IgD-negative memory B cell (primary cell): ENCODE data around the gene GOLGA6L9. TPM values are rescaled to one million over a fixed set of nuclear protein-coding genes. Genes with fewer than 3 reads are reported as not detected.
"Not testable (repeated sequence)": the region's sequence is repeated elsewhere in the genome, so short reads cannot be mapped to it uniquely, and the experiment has no call there.

Source experiments
- H3K27ac Mint-ChIP-seq, 3 donors: one replicate each; pipeline ENCODE4 v1.8.0; 2020 to 2022; ENCODE audit warnings: mild to moderate bottlenecking in 3 of 3, mixed read lengths in 3 of 3, moderate library complexity in 1 of 3
- H3K27me3 Mint-ChIP-seq: one replicate; pipeline ENCODE4 v1.8.0; 2021; ENCODE audit warnings: mixed read lengths
- H3K36me3 Mint-ChIP-seq: one replicate; pipeline ENCODE4 v1.8.0; 2020; ENCODE audit warnings: mild to moderate bottlenecking, mixed read lengths
- H3K4me1 Mint-ChIP-seq, 3 donors: one replicate each; pipeline ENCODE4 v1.8.0; 2020 to 2022; ENCODE audit warnings: mixed read lengths in 3 of 3, mild to moderate bottlenecking in 1 of 3
- H3K4me3 Mint-ChIP-seq, 4 donors: one replicate each; pipeline ENCODE4 v1.8.0; 2020 to 2022; ENCODE audit warnings: mild to moderate bottlenecking in 4 of 4, mixed read lengths in 4 of 4, moderate library complexity in 3 of 4
- H3K9me3 Mint-ChIP-seq, 3 donors: one replicate each; pipeline ENCODE4 v1.8.0; 2020 to 2021; ENCODE audit warnings: mixed read lengths in 3 of 3, mild to moderate bottlenecking in 1 of 3
- polyA plus RNA-seq: library from polyadenylated mRNA; unstranded; fragments of 300-500 nt; fragmentation: Illumina TruSeq; gene quantifications from one replicate; pipeline ENCODE4 v1.2.3, GENCODE V29; 2021

Gene GOLGA6L9
- polyA plus RNA-seq = 0.60 TPM

- not testable (repeated sequence) for H3K27ac Mint-ChIP-seq
Observed at GRCh38 chr15:82429693-82430092, at the start of gene GOLGA6L9. GOLGA6L9 (plus strand) TSS chr15:82429816; CDS start chr15:82430080, 264 bp downstream.

GRCh38 chr15:82381330-82381955, 48.2 kb upstream of the GOLGA6L9 start:
- Mint-ChIP-seq H3K27ac (peak overlapping the region in 1 of 3 donors; percentile 11), H3K4me3 (peak overlapping the region in 2 of 4 donors; percentile 69 to 82), H3K4me1 (peaks cover 14 to 21% (median 14%) of the 10 kb centered on the region in 3 donors)
- not testable (repeated sequence) for H3K27me3 Mint-ChIP-seq, H3K9me3 Mint-ChIP-seq, H3K36me3 Mint-ChIP-seq

More at GRCh38 chr15:82429693-82430092, at the start of gene GOLGA6L9:
- H3K4me1 Mint-ChIP-seq, H3K4me3 Mint-ChIP-seq, H3K9me3 Mint-ChIP-seq, H3K27me3 Mint-ChIP-seq, H3K36me3 Mint-ChIP-seq: not testable (repeated sequence)

- not testable (repeated sequence) for H3K36me3 Mint-ChIP-seq, H3K27me3 Mint-ChIP-seq, H3K4me3 Mint-ChIP-seq, H3K4me1 Mint-ChIP-seq, H3K27ac Mint-ChIP-seq, H3K9me3 Mint-ChIP-seq
Observed at GRCh38 chr15:82387209-82387608, 42.4 kb upstream of the GOLGA6L9 start.

- H3K4me3 Mint-ChIP-seq, H3K9me3 Mint-ChIP-seq, H3K4me1 Mint-ChIP-seq, H3K27ac Mint-ChIP-seq, H3K36me3 Mint-ChIP-seq, H3K27me3 Mint-ChIP-seq: not testable (repeated sequence)
Observed at GRCh38 chr15:82390152-82390551, 39.5 kb upstream of the GOLGA6L9 start.

- not testable (repeated sequence) for H3K4me3 Mint-ChIP-seq, H3K36me3 Mint-ChIP-seq, H3K4me1 Mint-ChIP-seq, H3K27me3 Mint-ChIP-seq, H3K9me3 Mint-ChIP-seq
- H3K27ac Mint-ChIP-seq = peak overlapping the region in 1 of 3 donors; percentile 9
Observed at GRCh38 chr15:82392077-82392476, 37.5 kb upstream of the GOLGA6L9 start.

- H3K27me3 Mint-ChIP-seq = no peaks in the 10 kb centered on the region
- H3K9me3 Mint-ChIP-seq = no peaks in the 10 kb centered on the region
- peaks cover 2 to 10% (median 4%) of the 10 kb centered on the region in 3 donors for H3K4me1 Mint-ChIP-seq
Observed at GRCh38 chr15:82393671-82394070, 35.9 kb upstream of the GOLGA6L9 start.

GRCh38 chr15:82395788-82396187, 33.8 kb upstream of the GOLGA6L9 start:
- not testable (repeated sequence) for H3K27me3 Mint-ChIP-seq, H3K9me3 Mint-ChIP-seq, H3K27ac Mint-ChIP-seq, H3K4me3 Mint-ChIP-seq, H3K36me3 Mint-ChIP-seq
- peaks cover 13 to 23% (median 15%) of the 10 kb centered on the region in 3 donors for H3K4me1 Mint-ChIP-seq

More at GRCh38 chr15:82393671-82394070, 35.9 kb upstream of the GOLGA6L9 start:
- Mint-ChIP-seq H3K27ac (no peak overlapping the region), H3K36me3 (peaks cover 4% of the 10 kb centered on the region), H3K4me3 (no peak overlapping the region)

- Mint-ChIP-seq H3K4me3 (no peak overlapping the region), H3K36me3 (peaks cover 2% of the 10 kb centered on the region), H3K4me1 (peaks cover 14 to 18% (median 15%) of the 10 kb centered on the region in 3 donors), H3K27me3 (no peaks in the 10 kb centered on the region), H3K27ac (no peak overlapping the region), H3K9me3 (no peaks in the 10 kb centered on the region)
Observed at GRCh38 chr15:82397817-82398216, 31.8 kb upstream of the GOLGA6L9 start.

GRCh38 chr15:82398785-82399184, 30.8 kb upstream of the GOLGA6L9 start:
- Mint-ChIP-seq H3K4me1 (peaks cover 15 to 18% (median 15%) of the 10 kb centered on the region in 3 donors), H3K4me3 (peak overlapping the region in 2 of 4 donors; percentile 77 to 82), H3K27ac (peak overlapping the region in 2 of 3 donors; percentile 31 to 67)

GRCh38 chr15:82399366-82400103, 30.1 kb upstream of the GOLGA6L9 start:
- Mint-ChIP-seq H3K27ac (peak overlapping the region in 2 of 3 donors; percentile 31 to 67), H3K4me3 (peak overlapping the region in 3 of 4 donors; percentile 21 to 82 (median 77)), H3K4me1 (peaks cover 15 to 18% (median 15%) of the 10 kb centered on the region in 3 donors)
- H3K27me3 Mint-ChIP-seq, H3K36me3 Mint-ChIP-seq, H3K9me3 Mint-ChIP-seq: not testable (repeated sequence)

More at GRCh38 chr15:82398785-82399184, 30.8 kb upstream of the GOLGA6L9 start:
- no peaks in the 10 kb centered on the region for H3K36me3 Mint-ChIP-seq
- no peaks in the 10 kb centered on the region for H3K9me3 Mint-ChIP-seq
- no peaks in the 10 kb centered on the region for H3K27me3 Mint-ChIP-seq

- H3K4me1 Mint-ChIP-seq = peaks cover 16 to 18% (median 18%) of the 10 kb centered on the region in 3 donors
- H3K9me3 Mint-ChIP-seq, H3K4me3 Mint-ChIP-seq, H3K27ac Mint-ChIP-seq, H3K36me3 Mint-ChIP-seq, H3K27me3 Mint-ChIP-seq: not testable (repeated sequence)
Observed at GRCh38 chr15:82401918-82402317, 27.7 kb upstream of the GOLGA6L9 start.

GRCh38 chr15:82402341-82402740, 27.3 kb upstream of the GOLGA6L9 start:
- not testable (repeated sequence) for H3K4me3 Mint-ChIP-seq, H3K27ac Mint-ChIP-seq, H3K27me3 Mint-ChIP-seq, H3K36me3 Mint-ChIP-seq, H3K9me3 Mint-ChIP-seq
- peaks cover 16 to 17% (median 16%) of the 10 kb centered on the region in 3 donors for H3K4me1 Mint-ChIP-seq

GRCh38 chr15:82406211-82406610, 23.4 kb upstream of the GOLGA6L9 start:
- H3K9me3 Mint-ChIP-seq, H3K27me3 Mint-ChIP-seq, H3K4me3 Mint-ChIP-seq, H3K36me3 Mint-ChIP-seq, H3K27ac Mint-ChIP-seq, H3K4me1 Mint-ChIP-seq: not testable (repeated sequence)

GRCh38 chr15:82410306-82410705, 19.3 kb upstream of the GOLGA6L9 start:
- H3K27me3 Mint-ChIP-seq, H3K27ac Mint-ChIP-seq, H3K36me3 Mint-ChIP-seq, H3K4me3 Mint-ChIP-seq, H3K9me3 Mint-ChIP-seq, H3K4me1 Mint-ChIP-seq: not testable (repeated sequence)

- not testable (repeated sequence) for H3K9me3 Mint-ChIP-seq, H3K27ac Mint-ChIP-seq, H3K4me3 Mint-ChIP-seq, H3K36me3 Mint-ChIP-seq, H3K4me1 Mint-ChIP-seq, H3K27me3 Mint-ChIP-seq
Observed at GRCh38 chr15:82411595-82411994, 18.0 kb upstream of the GOLGA6L9 start.
